CD8-positive, alpha-beta memory T cell (primary cell): Measurements from ENCODE around the gene PEX7. TPM values are rescaled to one million over a fixed set of nuclear protein-coding genes. Genes with fewer than 3 reads are reported as not detected.
"Not testable (repeated sequence)": the region's sequence is repeated elsewhere in the genome, so short reads cannot be mapped to it uniquely, and the experiment has no call there.

Source experiments
- CTCF ChIA-PET: fragments of 350-600 bp; sonication (Branson Sonifier 250); formaldehyde crosslinking; loops from one replicate; lab custom pipeline; 2021; ENCODE audit warnings: antibody characterized with exemption; lab: Charles Lee
- POLR2A ChIA-PET: fragments of 350-600 bp; sonication (Branson Sonifier 250); formaldehyde crosslinking; loops from one replicate; lab custom pipeline; 2021; ENCODE audit warnings: antibody characterized with exemption; lab: Charles Lee
- DNase-seq, 5 donors: peaks; one replicate each; pipeline versions ENCODE4 v3.0.0 to v3.0.0-alpha.2; 2020 to 2022; ENCODE audit warnings: mixed read lengths in 1 of 5
- H3K27ac ChIP-seq: one replicate; pipeline ENCODE4 v1.7.0; 2013; ENCODE audit warnings: low read depth, mild to moderate bottlenecking, low read length, moderate library complexity
- H3K27me3 ChIP-seq: 2 replicates; pipeline ENCODE4 v1.7.0; 2013; ENCODE audit warnings: low read length, mild to moderate bottlenecking; ENCODE audit not compliant: insufficient read depth, poor library complexity, severe bottlenecking
- H3K36me3 ChIP-seq: 2 replicates; pipeline ENCODE4 v1.7.0; 2013; ENCODE audit warnings: mild to moderate bottlenecking, low read length, moderate library complexity; ENCODE audit not compliant: insufficient read depth
- H3K4me1 ChIP-seq: 2 replicates; pipeline ENCODE4 v1.7.0; 2013; ENCODE audit warnings: mild to moderate bottlenecking, low read length, moderate library complexity; ENCODE audit not compliant: insufficient read depth
- H3K4me3 ChIP-seq: 2 replicates; pipeline ENCODE4 v1.7.0; 2013; ENCODE audit warnings: mild to moderate bottlenecking, low read length
- H3K9me3 ChIP-seq: 2 replicates; pipeline ENCODE4 v1.7.0; 2013; ENCODE audit warnings: mild to moderate bottlenecking, low read length
- H3K27ac Mint-ChIP-seq, 8 donors: one replicate each; pipeline ENCODE4 v1.8.0; 2020 to 2021; ENCODE audit warnings: mixed read lengths in 8 of 8, mild to moderate bottlenecking in 6 of 8, inconsistent platforms in 3 of 8, moderate library complexity in 3 of 8
- H3K27me3 Mint-ChIP-seq, 2 donors: one replicate each; pipeline ENCODE4 v1.8.0; 2020 to 2021; ENCODE audit warnings: mixed read lengths in 2 of 2, mild to moderate bottlenecking in 1 of 2, moderate library complexity in 1 of 2
- H3K36me3 Mint-ChIP-seq, 3 donors: one replicate each; pipeline ENCODE4 v1.8.0; 2020 to 2021; ENCODE audit warnings: mixed read lengths in 3 of 3, inconsistent platforms in 1 of 3, mild to moderate bottlenecking in 1 of 3
- H3K4me1 Mint-ChIP-seq, 3 donors: one replicate each; pipeline ENCODE4 v1.8.0; 2020 to 2021; ENCODE audit warnings: mixed read lengths in 3 of 3, inconsistent platforms in 1 of 3, mild to moderate bottlenecking in 1 of 3
- H3K4me3 Mint-ChIP-seq, 7 donors: one replicate each; pipeline ENCODE4 v1.8.0; 2020 to 2021; ENCODE audit warnings: mixed read lengths in 7 of 7, mild to moderate bottlenecking in 6 of 7, moderate library complexity in 4 of 7, inconsistent platforms in 2 of 7
- H3K9me3 Mint-ChIP-seq, 5 donors: one replicate each; pipeline ENCODE4 v1.8.0; 2020 to 2022; ENCODE audit warnings: mixed read lengths in 5 of 5, mild to moderate bottlenecking in 3 of 5, moderate library complexity in 2 of 5, inconsistent platforms in 1 of 5
- polyA plus RNA-seq: library from polyadenylated mRNA; unstranded; fragments of 300-500 nt; fragmentation: Illumina TruSeq; gene quantifications from one replicate; pipeline ENCODE4 v1.2.3, GENCODE V29; 2021
- total RNA-seq, 2 experiments: library from RNA; stranded (reverse); gene quantifications; one replicate each; pipeline ENCODE4 v1.2.3, GENCODE V29; 2021

Gene PEX7
- total and polyA plus RNA-seq, 3 experiments from 2014 or later: 4.8 to 5.5 (median 4.9) TPM

DNA sequence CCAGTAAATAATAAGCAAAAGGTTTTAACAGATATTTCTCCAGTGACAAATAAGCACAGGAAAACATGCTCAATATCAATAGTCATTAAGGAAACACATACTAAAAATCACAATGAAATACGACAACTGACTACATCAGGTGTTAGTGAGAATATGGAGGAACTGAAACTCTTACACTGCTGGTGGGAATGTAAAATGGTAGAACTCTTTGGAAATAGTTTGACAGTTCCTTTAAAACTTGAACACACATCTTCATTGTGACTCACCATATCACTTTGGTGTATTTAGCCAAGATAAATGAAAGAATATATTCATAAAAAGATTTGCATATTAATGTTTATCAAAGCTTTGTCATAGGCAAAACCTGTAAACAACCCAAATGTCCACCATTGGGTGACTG, 18.8 kb upstream of the PEX7 start:
- H3K4me1 ChIP-seq: no peaks in the 10 kb centered on the region
- no peaks in the 10 kb centered on the region for H3K9me3 Mint-ChIP-seq
- no peaks in the 10 kb centered on the region for H3K4me1 Mint-ChIP-seq
- peaks cover 3 to 6% of the 10 kb centered on the region in 2 donors for H3K27me3 Mint-ChIP-seq
- no peaks in the 10 kb centered on the region for H3K27me3 ChIP-seq
- H3K27ac Mint-ChIP-seq: no peak overlapping the region
- CTCF ChIA-PET: interaction anchor here (1.6 kb wide), 1 partner anchor 12 kb away, joined by 5 read pairs; the partner anchor contains the start of gene MAP3K5
- POLR2A ChIA-PET: no interaction called here
- H3K4me3 ChIP-seq: no peak overlapping the region
- no peak overlapping the region for H3K4me3 Mint-ChIP-seq
- peaks cover 0 to under 1% (median 0%) of the 10 kb centered on the region in 3 donors for H3K36me3 Mint-ChIP-seq
- H3K36me3 ChIP-seq: no peaks in the 10 kb centered on the region
- H3K27ac ChIP-seq: no peak overlapping the region
- DNase-seq: no peak
- H3K9me3 ChIP-seq: no peaks in the 10 kb centered on the region

DNA sequence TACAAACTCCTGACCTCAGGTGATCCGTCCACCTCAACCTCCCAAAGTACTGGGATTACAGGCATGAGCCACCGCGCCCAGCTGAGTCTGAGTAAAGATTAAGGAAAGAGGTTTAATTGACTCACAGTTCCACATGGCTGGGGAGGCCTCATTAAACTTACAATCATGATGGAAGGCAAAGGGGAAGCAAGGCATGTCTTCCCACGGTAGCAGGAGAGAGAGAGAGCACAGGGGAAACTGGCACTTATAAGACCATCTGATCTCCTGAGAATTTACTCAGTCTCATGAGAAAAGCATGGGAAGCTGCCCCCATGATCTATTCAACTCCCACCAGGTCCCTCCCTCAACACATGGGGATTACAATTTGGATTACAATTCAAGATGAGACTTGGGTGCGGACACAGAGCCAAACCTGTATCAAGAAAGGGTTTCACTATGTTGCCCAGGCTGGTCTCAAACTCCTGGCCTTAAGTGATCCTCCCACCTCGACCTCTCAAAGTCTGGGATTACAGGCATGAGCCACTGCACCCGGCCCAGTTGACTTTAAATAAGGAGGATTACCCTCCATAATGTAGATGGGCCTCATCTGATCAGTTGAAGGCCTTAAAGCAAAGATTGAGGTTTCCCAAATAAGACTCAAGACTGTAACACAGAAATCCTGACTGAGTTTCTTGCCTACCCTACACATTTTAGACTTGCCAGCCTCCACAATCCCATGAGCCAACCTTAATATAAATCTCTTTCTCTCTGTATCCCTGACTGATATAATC, 13.1 kb upstream of the PEX7 start:
- DNase-seq: no peak
- Histone ChIP-seq H3K36me3 (no peaks in the 10 kb centered on the region), H3K4me3 (no peak overlapping the region), H3K27me3 (no peaks in the 10 kb centered on the region), H3K27ac (no peak overlapping the region), H3K9me3 (no peaks in the 10 kb centered on the region), H3K4me1 (no peaks in the 10 kb centered on the region)
- Mint-ChIP-seq H3K27me3 (peaks cover 0 to 1% of the 10 kb centered on the region in 2 donors), H3K36me3 (no peaks in the 10 kb centered on the region), H3K27ac (no peak overlapping the region), H3K4me1 (no peaks in the 10 kb centered on the region), H3K9me3 (no peaks in the 10 kb centered on the region), H3K4me3 (no peak overlapping the region)
- ChIA-PET CTCF (no interaction called here), POLR2A (no interaction called here)

DNA sequence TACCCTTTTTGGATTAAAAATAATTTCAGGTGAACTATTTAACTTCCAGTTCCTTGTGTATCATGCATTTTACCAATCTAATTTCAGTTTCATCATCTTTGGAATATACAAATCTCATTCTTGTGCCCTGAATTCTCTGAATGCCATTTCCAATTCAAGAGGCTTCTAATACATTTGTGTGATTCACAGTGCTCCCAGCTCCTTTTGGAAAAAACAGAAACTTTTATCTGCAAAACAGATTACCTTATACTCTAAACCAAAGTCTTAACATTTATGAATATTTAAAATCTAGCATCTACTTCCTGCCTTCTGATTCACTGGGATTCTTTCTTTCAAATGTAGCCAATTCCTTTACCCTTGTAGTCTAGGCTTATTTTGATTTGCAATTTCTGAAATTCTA, 11.1 kb upstream of the PEX7 start:
- Histone ChIP-seq H3K27ac (no peak overlapping the region), H3K27me3 (no peaks in the 10 kb centered on the region), H3K9me3 (no peaks in the 10 kb centered on the region), H3K4me1 (no peaks in the 10 kb centered on the region), H3K4me3 (no peak overlapping the region), H3K36me3 (no peaks in the 10 kb centered on the region)
- Mint-ChIP-seq H3K27ac (peak overlapping the region in 1 of 8 donors; percentile 16), H3K27me3 (peaks cover 0 to 1% of the 10 kb centered on the region in 2 donors), H3K4me1 (no peaks in the 10 kb centered on the region), H3K4me3 (peak overlapping the region in 1 of 7 donors; percentile 9), H3K36me3 (no peaks in the 10 kb centered on the region), H3K9me3 (no peaks in the 10 kb centered on the region)
- no peak for DNase-seq
- ChIA-PET POLR2A (no interaction called here), CTCF (interaction anchor here (1.2 kb wide), 1 partner anchor 12 kb away, joined by 3 read pairs; no protein-coding TSS in a partner anchor)

DNA sequence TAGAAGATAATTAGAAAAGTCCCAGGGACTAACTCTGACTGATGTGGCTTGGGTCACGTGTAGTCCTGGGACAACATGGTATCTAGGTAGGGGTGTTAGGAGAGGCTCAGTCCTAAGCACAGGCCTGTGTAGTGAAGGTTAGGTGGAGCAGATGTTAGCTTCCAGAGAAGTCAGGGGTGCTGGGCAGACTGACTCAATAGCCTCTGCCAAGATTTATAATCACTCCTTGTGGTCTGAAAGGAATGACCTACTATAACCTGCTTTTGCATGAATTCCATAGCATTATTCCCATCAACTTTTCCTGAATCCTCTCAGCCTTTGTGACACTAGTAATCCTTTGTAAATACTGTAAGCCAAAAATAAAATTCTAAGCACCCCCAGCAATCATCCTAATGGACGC, 10.2 kb upstream of the PEX7 start:
- Mint-ChIP-seq H3K9me3 (no peaks in the 10 kb centered on the region), H3K4me1 (no peaks in the 10 kb centered on the region), H3K27me3 (peaks cover 2% of the 10 kb centered on the region in 2 donors), H3K4me3 (no peak overlapping the region), H3K27ac (no peak overlapping the region), H3K36me3 (no peaks in the 10 kb centered on the region)
- Histone ChIP-seq H3K4me1 (no peaks in the 10 kb centered on the region), H3K36me3 (no peaks in the 10 kb centered on the region), H3K9me3 (no peaks in the 10 kb centered on the region), H3K27ac (no peak overlapping the region), H3K4me3 (no peak overlapping the region), H3K27me3 (no peaks in the 10 kb centered on the region)
- DNase-seq: no peak
- POLR2A ChIA-PET: interaction anchor here (0.6 kb wide), 1 partner anchor 10 kb away, joined by 3 read pairs; no protein-coding TSS in a partner anchor
- CTCF ChIA-PET: no interaction called here

DNA sequence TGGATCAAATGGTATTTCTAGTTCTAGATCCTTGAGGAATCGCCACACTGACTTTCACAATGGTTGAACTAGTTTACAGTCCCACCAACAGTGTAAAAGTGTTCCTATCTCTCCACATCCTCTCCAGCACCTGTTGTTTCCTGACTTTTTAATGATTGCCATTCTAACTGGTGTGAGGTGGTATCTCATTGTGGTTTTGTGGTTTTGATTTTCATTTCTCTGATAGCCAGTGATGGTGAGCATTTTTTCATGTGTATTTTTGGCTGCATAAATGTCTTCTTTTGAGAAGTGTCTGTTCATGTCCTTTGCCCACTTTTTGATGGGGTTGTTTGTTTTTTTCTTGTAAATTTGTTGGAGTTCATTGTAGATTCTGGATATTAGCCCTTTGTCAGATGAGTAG, 6.8 kb upstream of the PEX7 start:
- H3K27ac Mint-ChIP-seq, H3K36me3 Mint-ChIP-seq, H3K27ac ChIP-seq, H3K4me1 Mint-ChIP-seq, H3K4me3 ChIP-seq, CTCF ChIA-PET, H3K27me3 ChIP-seq, H3K36me3 ChIP-seq, DNase-seq, H3K4me1 ChIP-seq, H3K9me3 Mint-ChIP-seq, H3K4me3 Mint-ChIP-seq, H3K9me3 ChIP-seq, POLR2A ChIA-PET: not testable (repeated sequence)
- peaks cover 12 to 18% of the 10 kb centered on the region in 2 donors for H3K27me3 Mint-ChIP-seq

DNA sequence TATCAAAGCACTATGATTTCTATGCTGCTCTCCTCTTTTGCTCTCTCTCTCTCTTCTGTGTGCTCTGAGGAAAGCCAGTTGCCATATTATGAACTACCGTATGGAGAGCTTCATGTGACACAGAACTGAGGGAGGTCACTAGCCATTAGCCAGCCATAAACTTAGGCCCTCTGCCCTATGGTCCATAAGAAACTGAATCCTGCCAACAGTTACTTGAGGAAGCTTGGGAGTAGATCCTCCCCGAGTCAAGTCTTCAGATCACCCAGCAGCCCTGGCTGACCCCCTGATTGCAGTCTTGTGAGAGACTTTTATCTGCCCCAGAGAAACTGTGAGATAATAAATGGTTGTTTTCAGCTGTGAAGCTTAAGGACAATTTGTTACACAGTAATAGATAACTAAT, 5.7 kb upstream of the PEX7 start:
- ChIA-PET POLR2A (no interaction called here), CTCF (no interaction called here)
- Histone ChIP-seq H3K4me1 (peaks cover 5% of the 10 kb centered on the region), H3K27me3 (no peaks in the 10 kb centered on the region), H3K4me3 (no peak overlapping the region), H3K36me3 (no peaks in the 10 kb centered on the region), H3K27ac (no peak overlapping the region), H3K9me3 (no peaks in the 10 kb centered on the region)
- Mint-ChIP-seq H3K27me3 (peaks cover 12 to 18% of the 10 kb centered on the region in 2 donors), H3K4me3 (no peak overlapping the region), H3K4me1 (peaks cover 5 to 6% (median 5%) of the 10 kb centered on the region in 3 donors), H3K27ac (no peak overlapping the region), H3K36me3 (peaks cover 0 to 4% (median 0%) of the 10 kb centered on the region in 3 donors), H3K9me3 (no peaks in the 10 kb centered on the region)
- no peak for DNase-seq

DNA sequence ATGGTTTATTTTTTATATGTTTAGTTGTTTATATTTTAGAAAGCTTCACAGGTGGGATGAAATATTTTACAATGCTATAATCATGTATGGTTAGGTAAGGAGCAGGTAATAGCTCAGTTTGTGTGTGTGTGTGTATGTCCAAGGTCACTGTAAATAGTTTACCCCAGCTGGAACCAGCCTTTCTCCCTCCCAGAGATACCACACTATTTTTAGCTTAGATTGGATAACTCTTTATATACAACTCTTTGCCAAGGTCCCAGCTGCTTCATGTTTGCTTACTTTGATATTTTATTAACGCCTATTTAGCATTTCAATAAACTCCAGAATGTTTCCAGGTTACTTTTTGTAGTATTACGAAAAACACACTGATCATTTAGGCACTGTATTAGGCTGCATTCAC, 1.8 kb upstream of the PEX7 start:
- Histone ChIP-seq H3K36me3 (no peaks in the 10 kb centered on the region), H3K4me3 (no peak overlapping the region), H3K27me3 (no peaks in the 10 kb centered on the region), H3K4me1 (peaks cover 19% of the 10 kb centered on the region), H3K9me3 (no peaks in the 10 kb centered on the region), H3K27ac (no peak overlapping the region)
- ChIA-PET POLR2A (no interaction called here), CTCF (interaction anchor here (1.1 kb wide), 1 partner anchor 28 kb away, joined by 3 read pairs; the partner anchor contains the start of gene MAP3K5)
- DNase-seq: no peak
- Mint-ChIP-seq H3K36me3 (peaks cover 4 to 16% (median 6%) of the 10 kb centered on the region in 3 donors), H3K4me1 (peaks cover 21 to 32% (median 29%) of the 10 kb centered on the region in 3 donors), H3K4me3 (peak overlapping the region in 1 of 7 donors; percentile 72), H3K27ac (no peak overlapping the region), H3K9me3 (no peaks in the 10 kb centered on the region), H3K27me3 (peaks cover 11 to 18% of the 10 kb centered on the region in 2 donors)

DNA sequence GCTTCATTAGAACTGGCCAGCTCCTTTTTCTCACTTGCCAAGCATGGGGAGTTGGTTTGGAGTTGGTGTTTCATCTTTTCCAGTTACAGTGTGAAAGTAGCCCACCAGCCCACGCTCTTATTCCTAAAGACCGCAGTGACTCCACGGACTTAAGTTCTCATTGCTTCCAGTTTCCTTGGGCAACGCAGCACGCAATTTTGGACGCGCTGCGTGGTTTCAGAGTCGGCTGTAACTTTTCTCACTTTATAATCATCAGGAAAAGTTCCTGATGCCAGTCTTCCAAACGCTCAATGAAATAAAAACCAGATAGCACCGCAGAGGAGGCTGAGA, 381 bp upstream of the PEX7 start:
- Mint-ChIP-seq H3K27me3 (peaks cover 11 to 18% of the 10 kb centered on the region in 2 donors), H3K4me3 (peak overlapping the region; percentile 91 to 98 (median 94)), H3K9me3 (no peaks in the 10 kb centered on the region), H3K36me3 (peaks cover 7 to 27% (median 16%) of the 10 kb centered on the region in 3 donors), H3K4me1 (peaks cover 26 to 43% (median 40%) of the 10 kb centered on the region in 3 donors), H3K27ac (peak overlapping the region; percentile 84 to 98 (median 96))
- H3K27me3 ChIP-seq: no peaks in the 10 kb centered on the region
- ChIA-PET CTCF (interaction anchor here (1.0 to 1.7 kb wide), 5 partner anchors 30 to 214 kb away, joined by 3 to 5 read pairs (median 4); partner anchors contain the start of gene MAP3K5), POLR2A (interaction anchor here (0.6 to 1.8 kb wide), 5 partner anchors 9 to 945 kb away, joined by 3 to 21 read pairs (median 3); partner anchors contain the start of gene MAP3K5)
- H3K27ac ChIP-seq: peak overlapping the region; percentile 83
- peaks cover 19% of the 10 kb centered on the region for H3K4me1 ChIP-seq
- peak in 1 of 5 donors; percentile 3 for DNase-seq
- no peaks in the 10 kb centered on the region for H3K9me3 ChIP-seq
- peak overlapping the region; percentile 83 for H3K4me3 ChIP-seq
- no peaks in the 10 kb centered on the region for H3K36me3 ChIP-seq
